ENCODE measurements around the gene CGB7.
A peak's percentile ranks its signal among the peaks of the same experiment; 100 is the strongest.
"Not testable (repeated sequence)": the region's sequence is repeated elsewhere in the genome, so short reads cannot be mapped to it uniquely, and the experiment has no call there.

Gene CGB7

GRCh38 chr19:49073514-49074378 lies 16.2 kb upstream of the CGB7 start:
- DNase-seq, result no peak

GRCh38 chr19:49071860-49072547 lies 14.5 kb upstream of the CGB7 start:
- DNase-seq, result peak; percentile 32

GRCh38 chr19:49070416-49070815 lies 12.9 kb upstream of the CGB7 start:
- no peak for DNase-seq

GRCh38 chr19:49069026-49069425 lies 11.5 kb upstream of the CGB7 start:
- DNase-seq, result no peak

GRCh38 chr19:49067554-49067953 lies 10.0 kb upstream of the CGB7 start:
- no peak for DNase-seq

- no peak for DNase-seq
Measured at GRCh38 chr19:49065905-49066512, 8.5 kb upstream of the CGB7 start.

GRCh38 chr19:49064768-49065611 lies 7.4 kb upstream of the CGB7 start, which contains the start of gene NTF4:
Gene NTF4, minus strand, starts transcription at chr19:49064818. Its CDS starts 2,821 bp downstream, at chr19:49061997.
- DNase-seq, result no peak

- DNase-seq, result no peak
Measured at GRCh38 chr19:49064029-49064629, 6.6 kb upstream of the CGB7 start.

- DNase-seq, result no peak
Measured at GRCh38 chr19:49061445-49061844, 3.9 kb upstream of the CGB7 start.

- no peak for DNase-seq
Measured at GRCh38 chr19:49061000-49061399, 3.5 kb upstream of the CGB7 start.

GRCh38 chr19:49059053-49059452 lies 1.5 kb upstream of the CGB7 start:
- no peak for DNase-seq

GRCh38 chr19:49058562-49058961 lies 1.0 kb upstream of the CGB7 start:
- DNase-seq, result no peak

- not testable (repeated sequence) for DNase-seq
Measured at GRCh38 chr19:49056902-49057596, 500 bp downstream of the CGB7 start.

- DNase-seq, result peak; percentile 56
Measured at GRCh38 chr19:49056101-49056901, 1.2 kb downstream of the CGB7 start.

GRCh38 chr19:49050376-49051033 lies 7.0 kb downstream of the CGB7 start:
- DNase-seq, result not testable (repeated sequence)

- not testable (repeated sequence) for DNase-seq
Measured at GRCh38 chr19:49049834-49050233, 7.7 kb downstream of the CGB7 start.

GRCh38 chr19:49049011-49049410 lies 8.5 kb downstream of the CGB7 start, which contains the start of gene CGB8:
Gene CGB8, minus strand, starts transcription at chr19:49049111. Its CDS starts 372 bp downstream, at chr19:49048739.
- not testable (repeated sequence) for DNase-seq

GRCh38 chr19:49043548-49043947 lies 14.0 kb downstream of the CGB7 start, which contains the start of gene CGB5:
Gene CGB5, plus strand, starts transcription at chr19:49043848. Its CDS starts 362 bp downstream, at chr19:49044210.
- not testable (repeated sequence) for DNase-seq

- not testable (repeated sequence) for DNase-seq
Measured at GRCh38 chr19:49042666-49043065, 14.9 kb downstream of the CGB7 start.

- DNase-seq, result no peak
Measured at GRCh38 chr19:49042177-49042576, 15.4 kb downstream of the CGB7 start.

All from activated CD8-positive, alpha-beta memory T cell treated with anti-CD3 and anti-CD28 coated beads, Interleukin-2, amount 50 U/mL, for 4 hours (primary cell).